Thyroid gland (tissue), 4 donors: Measurements from ENCODE around the gene UTS2R.

ENCODE experiments used
- POLR2A ChIP-seq, 2 donors: fragments of 450-650 bp; IDR thresholded peaks; one replicate each; pipeline ENCODE4 v1.6.1; 2017; ENCODE audit warnings: antibody characterized with exemption in 2 of 2, mild to moderate bottlenecking in 2 of 2, moderate library complexity in 1 of 2
- TF ChIP-seq, protein P1 (sequence below), 6 experiments: fragments of 200-600 bp in 3 of 6; fragments of 450-650 bp in 3 of 6; sonication (generic) in 3 of 6; IDR thresholded peaks; one replicate each; pipeline ENCODE4 v1.5.1; 2016 to 2019; ENCODE audit warnings: antibody characterized with exemption in 6 of 6, mild to moderate bottlenecking in 2 of 6, inconsistent platforms in 1 of 6, moderate library complexity in 1 of 6

DNA sequence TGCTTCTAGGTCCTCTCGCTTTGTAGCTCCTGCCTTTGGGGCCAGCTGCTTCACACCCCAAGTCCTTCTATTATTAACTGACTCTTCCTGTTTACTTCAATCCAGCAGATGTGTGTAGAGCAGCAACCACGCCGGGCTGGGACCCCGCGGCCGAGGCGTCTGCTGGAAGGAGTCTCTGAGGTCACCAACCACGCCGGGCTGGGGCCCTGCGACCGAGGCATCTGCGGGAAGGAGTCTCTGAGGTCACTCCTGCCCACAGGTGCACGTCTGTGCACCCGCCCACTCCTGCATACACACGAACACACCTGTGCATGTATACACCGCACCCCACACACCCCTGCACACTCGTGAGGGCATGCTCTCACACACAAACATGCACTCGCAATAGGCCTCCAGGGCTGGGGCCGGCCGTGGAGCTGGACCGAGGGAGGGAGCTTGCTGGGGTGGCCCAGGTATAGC, 20.3 kb upstream of the UTS2R start:
- no peak for TF ChIP-seq POLR2A (IDR thresholded peaks at IDR 0.05)
- TF ChIP-seq, protein P1, sequence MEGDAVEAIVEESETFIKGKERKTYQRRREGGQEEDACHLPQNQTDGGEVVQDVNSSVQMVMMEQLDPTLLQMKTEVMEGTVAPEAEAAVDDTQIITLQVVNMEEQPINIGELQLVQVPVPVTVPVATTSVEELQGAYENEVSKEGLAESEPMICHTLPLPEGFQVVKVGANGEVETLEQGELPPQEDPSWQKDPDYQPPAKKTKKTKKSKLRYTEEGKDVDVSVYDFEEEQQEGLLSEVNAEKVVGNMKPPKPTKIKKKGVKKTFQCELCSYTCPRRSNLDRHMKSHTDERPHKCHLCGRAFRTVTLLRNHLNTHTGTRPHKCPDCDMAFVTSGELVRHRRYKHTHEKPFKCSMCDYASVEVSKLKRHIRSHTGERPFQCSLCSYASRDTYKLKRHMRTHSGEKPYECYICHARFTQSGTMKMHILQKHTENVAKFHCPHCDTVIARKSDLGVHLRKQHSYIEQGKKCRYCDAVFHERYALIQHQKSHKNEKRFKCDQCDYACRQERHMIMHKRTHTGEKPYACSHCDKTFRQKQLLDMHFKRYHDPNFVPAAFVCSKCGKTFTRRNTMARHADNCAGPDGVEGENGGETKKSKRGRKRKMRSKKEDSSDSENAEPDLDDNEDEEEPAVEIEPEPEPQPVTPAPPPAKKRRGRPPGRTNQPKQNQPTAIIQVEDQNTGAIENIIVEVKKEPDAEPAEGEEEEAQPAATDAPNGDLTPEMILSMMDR (IDR thresholded peaks at IDR 0.05): no peak
